ENCODE measurements around the gene SPATS2L.

SPATS2L gene

GRCh38 chr2:200403814-200404213 lies 97.3 kb downstream of the SPATS2L start:
- Histone ChIP-seq H3K27me3 (ENCODE audit: insufficient read depth, low read length, poor library complexity, severe bottlenecking) (no peaks in the 10 kb centered on the region), H3K9me2 (replicated peaks; ENCODE audit: low read depth, low read length) (no peaks in the 10 kb centered on the region), H3K4me1 (ENCODE audit: insufficient read depth, low read length, poor library complexity, severe bottlenecking) (peaks cover 7% of the 10 kb centered on the region), H3F3A (ENCODE audit: low read depth) (no peaks in the 10 kb centered on the region), H3K9me3 (ENCODE audit: insufficient read depth, low read depth, low read length) (no peaks in the 10 kb centered on the region), H3K4me2 (ENCODE audit: low read depth, low read length, poor library complexity, severe bottlenecking) (no peak overlapping the region), H3K4me3 (ENCODE audit: low read length, poor library complexity, severe bottlenecking) (no peak overlapping the region), H3K9ac (ENCODE audit: low read depth, low read length, poor library complexity, severe bottlenecking) (no peak overlapping the region), H2AFZ (ENCODE audit: low read length) (no peak overlapping the region), H3K79me2 (ENCODE audit: insufficient read depth, low read length) (no peaks in the 10 kb centered on the region), H3K36me3 (ENCODE audit: insufficient read depth, low read length) (no peaks in the 10 kb centered on the region), H4K20me1 (ENCODE audit: insufficient read depth, low read length, poor library complexity, severe bottlenecking) (no peaks in the 10 kb centered on the region)
- TF ChIP-seq CTCF (conservative IDR thresholded peaks at IDR 0.05; ENCODE audit: low read length): no peak
- TF ChIP-seq EZH2phosphoT487 (IDR thresholded peaks at IDR 0.05; ENCODE audit: borderline replicate concordance): no peak

GRCh38 chr2:200404615-200405014 lies 98.1 kb downstream of the SPATS2L start:
- Histone ChIP-seq H2AFZ (ENCODE audit: low read length) (no peak overlapping the region), H3K4me3 (ENCODE audit: low read length, poor library complexity, severe bottlenecking) (no peak overlapping the region), H3K4me2 (ENCODE audit: low read depth, low read length, poor library complexity, severe bottlenecking) (no peak overlapping the region), H3K27me3 (ENCODE audit: insufficient read depth, low read length, poor library complexity, severe bottlenecking) (no peaks in the 10 kb centered on the region), H3K9me2 (replicated peaks; ENCODE audit: low read depth, low read length) (no peaks in the 10 kb centered on the region), H3K79me2 (ENCODE audit: insufficient read depth, low read length) (no peaks in the 10 kb centered on the region), H3K9me3 (ENCODE audit: insufficient read depth, low read depth, low read length) (no peaks in the 10 kb centered on the region), H4K20me1 (ENCODE audit: insufficient read depth, low read length, poor library complexity, severe bottlenecking) (no peaks in the 10 kb centered on the region), H3F3A (ENCODE audit: low read depth) (no peaks in the 10 kb centered on the region), H3K4me1 (ENCODE audit: insufficient read depth, low read length, poor library complexity, severe bottlenecking) (peaks cover 7% of the 10 kb centered on the region), H3K36me3 (ENCODE audit: insufficient read depth, low read length) (no peaks in the 10 kb centered on the region), H3K9ac (ENCODE audit: low read depth, low read length, poor library complexity, severe bottlenecking) (no peak overlapping the region)
- TF ChIP-seq CTCF (conservative IDR thresholded peaks at IDR 0.05; ENCODE audit: low read length): no peak
- TF ChIP-seq EZH2phosphoT487 (IDR thresholded peaks at IDR 0.05; ENCODE audit: borderline replicate concordance): no peak

GRCh38 chr2:200405599-200406298 lies 99.3 kb downstream of the SPATS2L start:
- Histone ChIP-seq H2AFZ (ENCODE audit: low read length) (no peak overlapping the region), H3K4me3 (ENCODE audit: low read length, poor library complexity, severe bottlenecking) (no peak overlapping the region), H3K4me2 (ENCODE audit: low read depth, low read length, poor library complexity, severe bottlenecking) (no peak overlapping the region), H3K9ac (ENCODE audit: low read depth, low read length, poor library complexity, severe bottlenecking) (no peak overlapping the region), H3K36me3 (ENCODE audit: insufficient read depth, low read length) (no peaks in the 10 kb centered on the region), H3K79me2 (ENCODE audit: insufficient read depth, low read length) (no peaks in the 10 kb centered on the region), H3F3A (ENCODE audit: low read depth) (no peaks in the 10 kb centered on the region), H3K9me3 (ENCODE audit: insufficient read depth, low read depth, low read length) (no peaks in the 10 kb centered on the region), H3K27me3 (ENCODE audit: insufficient read depth, low read length, poor library complexity, severe bottlenecking) (no peaks in the 10 kb centered on the region), H4K20me1 (ENCODE audit: insufficient read depth, low read length, poor library complexity, severe bottlenecking) (no peaks in the 10 kb centered on the region), H3K9me2 (replicated peaks; ENCODE audit: low read depth, low read length) (no peaks in the 10 kb centered on the region), H3K4me1 (ENCODE audit: insufficient read depth, low read length, poor library complexity, severe bottlenecking) (peaks cover 7% of the 10 kb centered on the region)
- TF ChIP-seq CTCF (conservative IDR thresholded peaks at IDR 0.05; ENCODE audit: low read length): no peak
- TF ChIP-seq EZH2phosphoT487 (IDR thresholded peaks at IDR 0.05; ENCODE audit: borderline replicate concordance): no peak

Measured in Loucy (cell line).